Testis (tissue), 3 donors: ENCODE data around the gene NUBPL. TPM values are rescaled to one million over a fixed set of nuclear protein-coding genes. Genes with fewer than 3 reads are reported as not detected.

Source experiments
- DNase-seq: peaks from one replicate; pipeline ENCODE4 v3.0.0-alpha.2; 2019
- H3K27ac ChIP-seq, 2 donors: fragments of 200-600 bp; sonication (generic); one replicate each; pipeline ENCODE4 v1.5.1; 2019
- H3K27me3 ChIP-seq: fragments of 200-600 bp; sonication (generic); one replicate; pipeline ENCODE4 v1.5.1; 2019
- H3K36me3 ChIP-seq: fragments of 200-600 bp; sonication (generic); one replicate; pipeline ENCODE4 v1.5.1; 2017; ENCODE audit warnings: low read depth; ENCODE audit errors: missing control alignments
- H3K4me1 ChIP-seq: fragments of 200-600 bp; sonication (generic); one replicate; pipeline ENCODE4 v1.5.1; 2019
- H3K4me3 ChIP-seq, 2 donors: fragments of 200-600 bp; sonication (generic); one replicate each; pipeline ENCODE4 v1.5.1; 2017 to 2019
- H3K9me3 ChIP-seq: fragments of 200-600 bp; sonication (generic); one replicate; pipeline ENCODE4 v1.5.1; 2017
- POLR2A ChIP-seq: fragments of 450-650 bp; IDR thresholded peaks from one replicate; pipeline ENCODE4 v1.6.1; 2017; ENCODE audit warnings: antibody characterized with exemption, mild to moderate bottlenecking, moderate library complexity
- WGBS, 2 donors: methylation state at CpG; one replicate each; pipeline ENCODE4 v1.1.5; 2018; 5-methylcytosine and 5-hydroxymethylcytosine counted together
- intact Hi-C: fragments of 100-400 bp; cut with DNase I; formaldehyde crosslinking; loops from one replicate; pipeline ENCODE4 v1.15.1; 2023; ENCODE audit warnings: low total_unique reads
- polyA plus RNA-seq: library from polyadenylated mRNA; stranded (reverse); fragments of 350-450 nt; fragmentation: Illumina TruSeq; extraction: RNeasy Lipid Tissue Mini Kit (QIAGEN cat#74804); gene quantifications from one replicate; pipeline ENCODE4 v1.2.3, GENCODE V29; 2014; ENCODE audit warnings: low read depth, low replicate concordance; ENCODE audit not compliant: insufficient read depth
- total RNA-seq, 2 donors: library from RNA; depleted of rRNA; stranded (reverse); fragments of >200 nt; gene quantifications; one replicate each; pipeline ENCODE4 v1.2.3, GENCODE V29; 2016
- TF ChIP-seq, protein P1 (sequence below), 3 experiments: fragments of 450-650 bp in 2 of 3; fragments of 200-600 bp in 1 of 3; sonication (generic) in 1 of 3; IDR thresholded peaks; one replicate each; pipeline ENCODE4 v1.5.1; 2016 to 2019; ENCODE audit warnings: antibody characterized with exemption in 3 of 3, mild to moderate bottlenecking in 2 of 3, moderate library complexity in 1 of 3

Gene NUBPL
- total and polyA plus RNA-seq, 3 donors from 2014 or later: 7.8 to 25.0 (median 19.8) TPM

DNA sequence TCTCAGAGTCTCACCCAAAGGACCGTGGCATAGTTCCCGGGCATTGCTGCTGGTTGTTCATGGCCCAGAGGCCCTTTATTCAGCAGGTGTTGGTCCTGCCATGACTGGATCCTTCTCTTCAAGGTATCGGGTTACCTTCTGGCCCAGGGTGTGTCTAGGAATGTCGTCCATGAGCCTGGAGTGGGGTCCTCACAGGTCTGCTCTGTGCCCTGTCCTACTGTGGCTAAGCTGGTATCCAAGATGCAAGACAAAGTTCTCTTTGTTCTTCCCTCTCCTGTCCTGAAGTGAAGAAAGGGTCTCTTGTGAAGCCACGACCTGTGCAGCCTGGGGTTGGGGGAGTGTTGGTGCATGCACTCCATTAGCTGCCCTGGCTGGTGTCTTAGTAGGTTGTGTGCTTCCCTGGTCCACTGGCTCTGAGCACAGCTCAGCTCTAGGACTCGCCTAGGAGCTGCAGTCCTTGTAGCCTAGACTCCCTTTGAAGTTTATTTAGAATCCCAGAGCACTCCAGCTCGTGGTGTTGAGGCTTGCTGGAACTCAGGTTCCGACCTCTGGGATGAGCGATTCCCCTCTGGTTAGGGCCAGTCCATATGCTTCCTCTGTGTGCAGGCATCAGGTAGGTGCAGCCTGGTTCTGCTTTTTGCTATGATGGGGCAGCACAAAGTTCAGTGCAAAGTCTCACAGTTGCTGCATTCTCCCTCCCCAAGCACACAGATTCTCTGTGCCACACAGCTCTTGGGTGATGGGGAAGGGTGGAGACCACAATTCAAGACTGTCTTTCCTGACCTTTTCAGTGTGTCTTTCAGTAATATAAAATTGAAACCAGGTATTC, 117.4 kb downstream of the NUBPL start:
- no peaks in the 10 kb centered on the region for H3K27me3 ChIP-seq
- intact Hi-C loops: no loop called here
- no peaks in the 10 kb centered on the region for H3K4me1 ChIP-seq

GRCh38 chr14:31682768-31683167, 121.6 kb downstream of the NUBPL start:
- Histone ChIP-seq H3K36me3 (no peaks in the 10 kb centered on the region), H3K27ac (no peak overlapping the region), H3K9me3 (no peaks in the 10 kb centered on the region), H3K4me3 (no peak overlapping the region), H3K4me1 (no peaks in the 10 kb centered on the region), H3K27me3 (no peaks in the 10 kb centered on the region)
- TF ChIP-seq, protein P1, sequence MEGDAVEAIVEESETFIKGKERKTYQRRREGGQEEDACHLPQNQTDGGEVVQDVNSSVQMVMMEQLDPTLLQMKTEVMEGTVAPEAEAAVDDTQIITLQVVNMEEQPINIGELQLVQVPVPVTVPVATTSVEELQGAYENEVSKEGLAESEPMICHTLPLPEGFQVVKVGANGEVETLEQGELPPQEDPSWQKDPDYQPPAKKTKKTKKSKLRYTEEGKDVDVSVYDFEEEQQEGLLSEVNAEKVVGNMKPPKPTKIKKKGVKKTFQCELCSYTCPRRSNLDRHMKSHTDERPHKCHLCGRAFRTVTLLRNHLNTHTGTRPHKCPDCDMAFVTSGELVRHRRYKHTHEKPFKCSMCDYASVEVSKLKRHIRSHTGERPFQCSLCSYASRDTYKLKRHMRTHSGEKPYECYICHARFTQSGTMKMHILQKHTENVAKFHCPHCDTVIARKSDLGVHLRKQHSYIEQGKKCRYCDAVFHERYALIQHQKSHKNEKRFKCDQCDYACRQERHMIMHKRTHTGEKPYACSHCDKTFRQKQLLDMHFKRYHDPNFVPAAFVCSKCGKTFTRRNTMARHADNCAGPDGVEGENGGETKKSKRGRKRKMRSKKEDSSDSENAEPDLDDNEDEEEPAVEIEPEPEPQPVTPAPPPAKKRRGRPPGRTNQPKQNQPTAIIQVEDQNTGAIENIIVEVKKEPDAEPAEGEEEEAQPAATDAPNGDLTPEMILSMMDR (IDR thresholded peaks at IDR 0.05): no peak
- no peak for TF ChIP-seq POLR2A
- intact Hi-C loops: no loop called here
- no peak for DNase-seq
- WGBS, 2 donors: 94% methylated on average over 2 of the region's 2 CpGs

More for the DNA sequence above, 117.4 kb downstream of the NUBPL start:
- WGBS, 2 donors: 88 to 90% methylated on average over 7 to 9 of the region's 9 CpGs
- Histone ChIP-seq H3K36me3 (no peaks in the 10 kb centered on the region), H3K9me3 (no peaks in the 10 kb centered on the region), H3K27ac (no peak overlapping the region), H3K4me3 (no peak overlapping the region)
- no peak for DNase-seq
- TF ChIP-seq, protein P1 (IDR thresholded peaks at IDR 0.05): no peak
- TF ChIP-seq POLR2A: no peak

DNA sequence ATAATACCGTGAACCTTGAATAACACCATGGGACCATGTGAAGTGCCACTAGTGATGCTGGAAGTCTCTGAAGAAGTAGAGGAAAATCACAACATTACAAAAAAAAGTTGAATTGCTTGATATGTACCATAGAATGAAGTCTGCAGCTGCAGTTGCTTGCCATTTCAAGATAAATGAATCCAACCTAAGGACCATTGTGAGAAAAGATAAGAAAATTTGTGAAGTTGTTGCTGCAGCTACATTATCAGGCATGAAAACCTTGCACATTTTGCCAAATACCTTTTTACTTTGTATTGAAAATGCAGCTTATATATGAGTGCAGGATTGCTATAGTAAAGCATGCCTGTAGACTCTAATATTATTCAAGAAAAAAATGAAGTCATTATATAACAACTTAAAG, 126.5 kb downstream of the NUBPL start:
- TF ChIP-seq, protein P1 (IDR thresholded peaks at IDR 0.05): no peak
- no peak for TF ChIP-seq POLR2A
- no peaks in the 10 kb centered on the region for H3K9me3 ChIP-seq
- DNase-seq: no peak
- no peaks in the 10 kb centered on the region for H3K27me3 ChIP-seq
- H3K27ac ChIP-seq: no peak overlapping the region
- no peak overlapping the region for H3K4me3 ChIP-seq
- 90 to 94% methylated on average over 1 of the region's 1 CpG for WGBS, 2 donors
- H3K36me3 ChIP-seq: no peaks in the 10 kb centered on the region
- no peaks in the 10 kb centered on the region for H3K4me1 ChIP-seq
- intact Hi-C loops: no loop called here

DNA sequence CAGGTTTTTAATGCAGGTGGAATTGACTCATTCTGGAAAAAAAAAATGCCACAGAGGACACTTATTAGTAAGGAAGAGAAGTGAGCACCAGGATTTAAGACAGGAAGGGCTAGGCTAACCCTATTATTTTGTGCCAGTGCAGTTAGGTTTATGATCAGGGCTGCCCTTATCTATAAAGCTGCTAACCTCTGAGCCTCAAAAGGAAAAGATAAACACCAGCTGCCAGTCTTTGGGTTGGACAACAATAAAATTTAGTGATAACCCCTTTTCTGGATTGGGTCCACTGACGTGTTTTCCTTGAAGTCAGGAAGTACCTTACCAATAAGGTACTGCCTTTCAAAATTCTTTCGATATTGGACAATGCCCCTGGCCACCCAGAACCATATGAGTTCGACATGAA, 128.9 kb downstream of the NUBPL start:
- Histone ChIP-seq H3K4me1 (no peaks in the 10 kb centered on the region), H3K9me3 (no peaks in the 10 kb centered on the region), H3K4me3 (no peak overlapping the region), H3K27ac (no peak overlapping the region), H3K36me3 (no peaks in the 10 kb centered on the region), H3K27me3 (no peaks in the 10 kb centered on the region)
- no peak for TF ChIP-seq POLR2A
- TF ChIP-seq, protein P1 (IDR thresholded peaks at IDR 0.05): no peak
- no peak for DNase-seq
- 73 to 80% methylated on average over 3 of the region's 3 CpGs for WGBS, 2 donors
- intact Hi-C loops: no loop called here

DNA sequence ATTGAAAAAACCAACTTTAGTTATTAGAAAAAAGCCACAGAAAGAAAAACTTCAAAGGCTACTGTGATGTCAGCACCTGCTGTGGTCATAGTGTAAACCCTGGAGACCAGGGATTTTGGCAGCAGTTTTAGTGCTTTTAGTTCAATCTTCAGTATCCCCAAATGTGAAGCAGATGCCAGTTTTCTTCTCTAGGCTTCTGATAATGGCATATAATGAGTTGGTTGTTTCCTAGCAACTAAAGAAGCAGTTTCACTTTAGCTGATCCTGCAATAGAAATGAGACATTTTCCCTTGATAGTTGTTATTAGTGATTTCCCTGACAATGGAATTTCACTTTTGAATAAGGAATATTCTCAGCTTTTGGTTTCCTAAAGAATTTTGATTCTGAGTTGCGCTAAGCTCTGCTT, 131.2 kb downstream of the NUBPL start:
- intact Hi-C loops: no loop called here
- no peak for DNase-seq

More for the DNA sequence above, 131.2 kb downstream of the NUBPL start:
- Histone ChIP-seq H3K4me3 (no peak overlapping the region), H3K27ac (no peak overlapping the region), H3K9me3 (no peaks in the 10 kb centered on the region), H3K36me3 (no peaks in the 10 kb centered on the region), H3K4me1 (no peaks in the 10 kb centered on the region), H3K27me3 (no peaks in the 10 kb centered on the region)
- WGBS, 2 donors: 60 to 64% methylated on average over 1 of the region's 1 CpG
- TF ChIP-seq, protein P1 (IDR thresholded peaks at IDR 0.05): no peak
- TF ChIP-seq POLR2A: no peak
